ENCODE results near the gene NRG2. TPM values are rescaled to one million over a fixed set of nuclear protein-coding genes. Genes with fewer than 3 reads are reported as not detected.

The NRG2 gene
- polyA plus RNA-seq, 3 donors = 0.01 TPM; not detected in 2

- H3K27ac ChIP-seq (ENCODE audit: low read depth in 1 of 2, low read length in 2 of 2) = no peak overlapping the region
- H3K36me3 Mint-ChIP-seq = no peaks in the 10 kb centered on the region
- H3K4me1 Mint-ChIP-seq = peaks cover 2% of the 10 kb centered on the region
- intact Hi-C loops (cut with micrococcal nuclease) = loop anchor here in 1 of 2 donors (5.0 kb wide), 1 partner anchor 69 kb away; no protein-coding TSS in a partner anchor
- H2AFZ ChIP-seq (ENCODE audit: insufficient read depth, low read depth, low read length, poor library complexity, severe bottlenecking) = no peak overlapping the region
- no peaks in the 10 kb centered on the region for H3K36me3 ChIP-seq (replicated peaks in 1 of 2; ENCODE audit: control insufficient read depth in 1 of 2, insufficient read depth in 2 of 2, low read length in 2 of 2)
- H3K9ac ChIP-seq (ENCODE audit: insufficient read depth, low read length, poor library complexity, severe bottlenecking) = no peak overlapping the region
- H3K4me2 ChIP-seq (replicated peaks; ENCODE audit: extremely low read depth, low read length, poor library complexity, severe bottlenecking) = no peak overlapping the region
- no peak overlapping the region for H3K4me3 Mint-ChIP-seq
- no peaks in the 10 kb centered on the region for H3K4me1 ChIP-seq (ENCODE audit: control insufficient read depth in 1 of 2, insufficient read depth in 2 of 2, low read length in 2 of 2)
- no peaks in the 10 kb centered on the region for H3K27me3 ChIP-seq (ENCODE audit: control insufficient read depth in 2 of 2, insufficient read depth in 2 of 2, low read length in 2 of 2)
- no peaks in the 10 kb centered on the region for H4K20me1 ChIP-seq (ENCODE audit: insufficient read depth, low read length)
- no peaks in the 10 kb centered on the region for H3K79me2 ChIP-seq (ENCODE audit: insufficient read depth, low read length)
- no peaks in the 10 kb centered on the region for H3K9me3 Mint-ChIP-seq
- H3K27me3 Mint-ChIP-seq (ENCODE audit: low read depth in 3 of 3) = peaks cover 3 to 13% (median 4%) of the 10 kb centered on the region in 3 donors
- TF ChIP-seq CTCF (IDR thresholded peaks at IDR 0.05) = no peak
- H3K27ac Mint-ChIP-seq = no peak overlapping the region
- H3K4me3 ChIP-seq (replicated peaks in 1 of 3; ENCODE audit: low read depth in 2 of 3, low read length in 3 of 3) = no peak overlapping the region
- DNase-seq = no peak
- no peaks in the 10 kb centered on the region for H3K9me3 ChIP-seq (replicated peaks in 1 of 2; ENCODE audit: control insufficient read depth in 1 of 2, insufficient read depth in 1 of 2, low read length in 2 of 2)
- 95% methylated on average over 13 of the region's 15 CpGs for WGBS (ENCODE audit: insufficient coverage)
Measured at GRCh38 chr5:139861021-139861888, 181.8 kb downstream of the NRG2 start.

- Mint-ChIP-seq H3K4me1 (no peaks in the 10 kb centered on the region), H3K4me3 (no peak overlapping the region), H3K27me3 (ENCODE audit: low read depth in 3 of 3) (peaks cover 0 to 8% (median 4%) of the 10 kb centered on the region in 3 donors), H3K9me3 (no peaks in the 10 kb centered on the region), H3K36me3 (no peaks in the 10 kb centered on the region), H3K27ac (no peak overlapping the region)
- Histone ChIP-seq H3K4me1 (ENCODE audit: control insufficient read depth in 1 of 2, insufficient read depth in 2 of 2, low read length in 2 of 2) (no peaks in the 10 kb centered on the region), H3K9me3 (replicated peaks in 1 of 2; ENCODE audit: control insufficient read depth in 1 of 2, insufficient read depth in 1 of 2, low read length in 2 of 2) (no peaks in the 10 kb centered on the region), H3K4me3 (replicated peaks in 1 of 3; ENCODE audit: low read depth in 2 of 3, low read length in 3 of 3) (no peak overlapping the region), H3K27me3 (ENCODE audit: control insufficient read depth in 2 of 2, insufficient read depth in 2 of 2, low read length in 2 of 2) (no peaks in the 10 kb centered on the region), H3K9ac (ENCODE audit: insufficient read depth, low read length, poor library complexity, severe bottlenecking) (no peak overlapping the region), H3K36me3 (replicated peaks in 1 of 2; ENCODE audit: control insufficient read depth in 1 of 2, insufficient read depth in 2 of 2, low read length in 2 of 2) (no peaks in the 10 kb centered on the region), H3K4me2 (replicated peaks; ENCODE audit: extremely low read depth, low read length, poor library complexity, severe bottlenecking) (no peak overlapping the region), H4K20me1 (ENCODE audit: insufficient read depth, low read length) (no peaks in the 10 kb centered on the region), H3K79me2 (ENCODE audit: insufficient read depth, low read length) (no peaks in the 10 kb centered on the region), H2AFZ (ENCODE audit: insufficient read depth, low read depth, low read length, poor library complexity, severe bottlenecking) (no peak overlapping the region), H3K27ac (ENCODE audit: low read depth in 1 of 2, low read length in 2 of 2) (no peak overlapping the region)
- 100% methylated on average over 1 of the region's 2 CpGs for WGBS (ENCODE audit: insufficient coverage)
- DNase-seq = no peak
- TF ChIP-seq CTCF (IDR thresholded peaks at IDR 0.05) = no peak
- intact Hi-C loops (cut with micrococcal nuclease) = no loop called here
Measured at GRCh38 chr5:139859013-139859412, 184.1 kb downstream of the NRG2 start.
